GM10266 (cell line): ENCODE results near the gene CORO6.
A peak's percentile ranks its signal among the peaks of the same experiment; 100 is the strongest.

Source experiments
- DNase-seq: peaks from one replicate; pipeline ENCODE4 v3.0.0; 2012; ENCODE audit errors: extremely low spot score
- CTCF ChIP-seq: IDR thresholded peaks from 2 replicates; pipeline ENCODE4 v1.5.1; 2012; ENCODE audit warnings: mild to moderate bottlenecking, low read depth; ENCODE audit not compliant: control insufficient read depth, insufficient read depth; ENCODE audit errors: missing control alignments

Gene CORO6

GRCh38 chr17:29584452-29585079 lies 38.1 kb downstream of the CORO6 start:
- no peak for DNase-seq

GRCh38 chr17:29583324-29584248 lies 39.1 kb downstream of the CORO6 start:
- no peak for DNase-seq
- no peak for TF ChIP-seq CTCF

More at GRCh38 chr17:29584452-29585079, 38.1 kb downstream of the CORO6 start:
- no peak for TF ChIP-seq CTCF

GRCh38 chr17:29582772-29583171 lies 39.9 kb downstream of the CORO6 start:
- DNase-seq = no peak
- TF ChIP-seq CTCF = no peak

- no peak for TF ChIP-seq CTCF
- DNase-seq = no peak
Observed at GRCh38 chr17:29582254-29582765, 40.4 kb downstream of the CORO6 start.

GRCh38 chr17:29581583-29582253 lies 41.0 kb downstream of the CORO6 start:
- DNase-seq = no peak
- no peak for TF ChIP-seq CTCF

GRCh38 chr17:29579866-29580771 lies 42.6 kb downstream of the CORO6 start:
- peak; percentile 94 for DNase-seq
- TF ChIP-seq CTCF = peak; percentile 92
